Prostate gland (tissue), 2 donors: ENCODE data around the gene AUTS2.

ENCODE experiments used
- CTCF ChIP-seq, 4 experiments: fragments of 200-600 bp in 2 of 4; fragments of 450-650 bp in 2 of 4; sonication (generic) in 2 of 4; IDR thresholded peaks; 1 replicate in 3 of 4; 2 replicates in 1 of 4; pipeline ENCODE4 v1.5.1; 2016 to 2019; ENCODE audit warnings: antibody characterized with exemption in 4 of 4, mild to moderate bottlenecking in 2 of 4, moderate library complexity in 2 of 4
- POLR2A ChIP-seq: fragments of 450-650 bp; IDR thresholded peaks from one replicate; pipeline ENCODE4 v1.6.1; 2016; ENCODE audit warnings: antibody characterized with exemption, mild to moderate bottlenecking

- TF ChIP-seq CTCF (IDR thresholded peaks at IDR 0.05) (no peak), POLR2A (no peak)
Measured at GRCh38 chr7:70044064-70044463, 445.8 kb downstream of the AUTS2 start.
